GM23248 (cell line): Measurements from ENCODE around the gene ICE1. TPM values are rescaled to one million over a fixed set of nuclear protein-coding genes. Genes with fewer than 3 reads are reported as not detected.
"Not testable (repeated sequence)": the region's sequence is repeated elsewhere in the genome, so short reads cannot be mapped to it uniquely, and the experiment has no call there.

Experiments
- DNase-seq: peaks from one replicate; pipeline ENCODE4 v3.0.0-alpha.2; 2015
- H2AFZ ChIP-seq: fragments of 200-600 bp; sonication (generic); 2 replicates; pipeline ENCODE4 v1.6.1; 2016; ENCODE audit warnings: antibody characterized with exemption
- H3F3A ChIP-seq: fragments of 200-600 bp; sonication (generic); 2 replicates; pipeline ENCODE4 v1.6.1; 2016; ENCODE audit warnings: mild to moderate bottlenecking, antibody characterized with exemption, mixed run types; ENCODE audit not compliant: insufficient read depth
- H3K27ac ChIP-seq: fragments of 200-600 bp; sonication (generic); 2 replicates; pipeline ENCODE4 v1.5.1; 2016; ENCODE audit warnings: mild to moderate bottlenecking
- H3K27me3 ChIP-seq: fragments of 200-600 bp; sonication (generic); replicated peaks from 2 replicates; pipeline ENCODE4 v1.6.1; 2016; ENCODE audit warnings: mild to moderate bottlenecking; ENCODE audit not compliant: insufficient read depth
- H3K36me3 ChIP-seq: fragments of 200-600 bp; sonication (generic); 2 replicates; pipeline ENCODE4 v1.6.1; 2016; ENCODE audit warnings: low read depth, mild to moderate bottlenecking
- H3K4me1 ChIP-seq: fragments of 200-600 bp; sonication (generic); 2 replicates; pipeline ENCODE4 v1.6.1; 2016; ENCODE audit warnings: mild to moderate bottlenecking; ENCODE audit not compliant: insufficient read depth
- H3K4me2 ChIP-seq: fragments of 200-600 bp; sonication (generic); one replicate; pipeline ENCODE4 v1.6.1; 2016; ENCODE audit warnings: mild to moderate bottlenecking; ENCODE audit not compliant: unreplicated experiment
- H3K4me3 ChIP-seq: fragments of 200-600 bp; sonication (generic); 2 replicates; pipeline ENCODE4 v1.5.1; 2016; ENCODE audit warnings: mild to moderate bottlenecking
- H3K79me2 ChIP-seq: fragments of 200-600 bp; sonication (generic); 2 replicates; pipeline ENCODE4 v1.6.1; 2016; ENCODE audit warnings: mild to moderate bottlenecking; ENCODE audit not compliant: insufficient read depth
- H3K9ac ChIP-seq: fragments of 200-600 bp; sonication (generic); 2 replicates; pipeline ENCODE4 v1.6.1; 2016; ENCODE audit warnings: mild to moderate bottlenecking
- H3K9me2 ChIP-seq: fragments of 200-600 bp; sonication (generic); 2 replicates; pipeline ENCODE4 v1.6.1; 2016; ENCODE audit warnings: mixed run types, mild to moderate bottlenecking, moderate library complexity; ENCODE audit not compliant: insufficient read depth
- H3K9me3 ChIP-seq: fragments of 200-600 bp; sonication (generic); one replicate; pipeline ENCODE4 v1.6.1; 2017; ENCODE audit warnings: low read depth
- H4K20me1 ChIP-seq: fragments of 200-600 bp; sonication (generic); 2 replicates; pipeline ENCODE4 v1.6.0; 2016; ENCODE audit not compliant: insufficient read depth
- EZH2 ChIP-seq: fragments of 200-600 bp; sonication (generic); IDR thresholded peaks from 2 replicates; pipeline ENCODE4 v1.6.1; 2018; ENCODE audit warnings: antibody characterized with exemption, mild to moderate bottlenecking; ENCODE audit not compliant: insufficient read depth, poor library complexity, severe bottlenecking
- EZH2phosphoT487 ChIP-seq: fragments of 200-600 bp; sonication (generic); IDR thresholded peaks from 2 replicates; pipeline ENCODE4 v1.6.1; 2018; ENCODE audit warnings: antibody characterized with exemption, moderate library complexity, mild to moderate bottlenecking, low read depth; ENCODE audit not compliant: insufficient read depth
- WGBS, 2 experiments: methylation state at CpG; one replicate each; pipeline ENCODE4 v1.1.6; 2015 to 2017; ENCODE audit warnings: low lambda C conversion rate in 2 of 2, low coverage in 1 of 2; ENCODE audit errors: missing lambda C conversion rate in 2 of 2; 5-methylcytosine and 5-hydroxymethylcytosine counted together
- in situ Hi-C: fragments of 300-500 bp; cut with MboI; formaldehyde crosslinking; loops from 2 replicates; pipeline ENCODE4 v1.15.0; 2020
- polyA plus RNA-seq: library from polyadenylated mRNA; unstranded; fragments of >200 nt; fragmentation: Nextera tagmentation; extraction: Ambion mirVana; gene quantifications from 2 replicates; pipeline ENCODE4 v1.2.1, GENCODE V29; 2016
- total RNA-seq: library from RNA; depleted of rRNA; stranded (reverse); fragments of >200 nt; shearing (Covaris generic); gene quantifications from 2 replicates; pipeline ENCODE4 v1.2.3, GENCODE V29; 2014

The ICE1 gene
- total and polyA plus RNA-seq, 2 experiments from 2014 or later: 12.2 to 17.0 TPM

GRCh38 chr5:5394384-5394986 lies 28.0 kb upstream of the ICE1 start:
- H3K79me2 ChIP-seq, H3K9me2 ChIP-seq, in situ Hi-C loops, H3K9me3 ChIP-seq, H3K27ac ChIP-seq, H3K4me3 ChIP-seq, H3K4me2 ChIP-seq, H3F3A ChIP-seq, H3K9ac ChIP-seq, H4K20me1 ChIP-seq, H2AFZ ChIP-seq, H3K27me3 ChIP-seq, H3K4me1 ChIP-seq, H3K36me3 ChIP-seq: not testable (repeated sequence)
- 33 to 40% methylated on average over 6 of the region's 6 CpGs for WGBS, 2 experiments
- DNase-seq: peak; percentile 68

GRCh38 chr5:5395093-5395492 lies 27.4 kb upstream of the ICE1 start:
- H4K20me1 ChIP-seq, H3K9ac ChIP-seq, H2AFZ ChIP-seq, H3K4me1 ChIP-seq, DNase-seq, H3F3A ChIP-seq, H3K36me3 ChIP-seq, H3K9me3 ChIP-seq, H3K9me2 ChIP-seq, H3K4me3 ChIP-seq, H3K27me3 ChIP-seq, in situ Hi-C loops, H3K79me2 ChIP-seq, H3K27ac ChIP-seq, H3K4me2 ChIP-seq: not testable (repeated sequence)
- 79 to 83% methylated on average over 8 of the region's 8 CpGs for WGBS, 2 experiments

GRCh38 chr5:5398071-5398470 lies 24.4 kb upstream of the ICE1 start:
- H3F3A ChIP-seq: no peaks in the 10 kb centered on the region
- DNase-seq: no peak
- no peaks in the 10 kb centered on the region for H3K36me3 ChIP-seq
- no peak overlapping the region for H3K27ac ChIP-seq
- TF ChIP-seq EZH2phosphoT487: no peak
- TF ChIP-seq EZH2: no peak
- H3K4me3 ChIP-seq: no peak overlapping the region
- H4K20me1 ChIP-seq: no peaks in the 10 kb centered on the region
- H3K27me3 ChIP-seq: no peaks in the 10 kb centered on the region
- no peak overlapping the region for H3K9ac ChIP-seq
- no peak overlapping the region for H3K4me2 ChIP-seq
- WGBS, 2 experiments: 18 to 24% methylated on average over 2 of the region's 2 CpGs
- H3K79me2 ChIP-seq: no peaks in the 10 kb centered on the region
- H3K4me1 ChIP-seq: no peaks in the 10 kb centered on the region
- in situ Hi-C loops: no loop called here
- no peak overlapping the region for H2AFZ ChIP-seq
- no peaks in the 10 kb centered on the region for H3K9me3 ChIP-seq
- no peaks in the 10 kb centered on the region for H3K9me2 ChIP-seq

- H3K4me2 ChIP-seq: no peak overlapping the region
- H3K27me3 ChIP-seq: no peaks in the 10 kb centered on the region
Measured at GRCh38 chr5:5401095-5401494, 21.4 kb upstream of the ICE1 start.

GRCh38 chr5:5403741-5404140 lies 18.7 kb upstream of the ICE1 start:
- TF ChIP-seq EZH2phosphoT487 (no peak), EZH2 (no peak)
- H4K20me1 ChIP-seq: no peaks in the 10 kb centered on the region
- no peaks in the 10 kb centered on the region for H3K4me1 ChIP-seq
- no peaks in the 10 kb centered on the region for H3F3A ChIP-seq
- H3K36me3 ChIP-seq: no peaks in the 10 kb centered on the region
- H3K79me2 ChIP-seq: no peaks in the 10 kb centered on the region
- H3K27me3 ChIP-seq: no peaks in the 10 kb centered on the region
- no peak for DNase-seq
- H3K9ac ChIP-seq: no peak overlapping the region
- no peak overlapping the region for H3K27ac ChIP-seq
- no peaks in the 10 kb centered on the region for H3K9me3 ChIP-seq
- WGBS, 2 experiments: 58 to 61% methylated on average over 4 of the region's 4 CpGs
- H3K4me2 ChIP-seq: no peak overlapping the region
- H2AFZ ChIP-seq: no peak overlapping the region
- H3K9me2 ChIP-seq: no peaks in the 10 kb centered on the region
- in situ Hi-C loops: loop anchor here (10.0 kb wide), 1 partner anchor 259 kb away; the partner anchor contains the start of gene ADAMTS16
- no peak overlapping the region for H3K4me3 ChIP-seq

More at GRCh38 chr5:5401095-5401494, 21.4 kb upstream of the ICE1 start:
- no peak for TF ChIP-seq EZH2phosphoT487
- TF ChIP-seq EZH2: no peak
- no peak overlapping the region for H3K27ac ChIP-seq
- H3K4me3 ChIP-seq: no peak overlapping the region
- no peaks in the 10 kb centered on the region for H3F3A ChIP-seq
- WGBS, 2 experiments: 81% methylated on average over 8 of the region's 8 CpGs
- DNase-seq: no peak
- in situ Hi-C loops: loop anchor here (10.0 kb wide), 1 partner anchor 256 kb away; the partner anchor contains the start of gene ADAMTS16
- H2AFZ ChIP-seq: no peak overlapping the region
- H3K9me3 ChIP-seq: no peaks in the 10 kb centered on the region
- no peaks in the 10 kb centered on the region for H3K4me1 ChIP-seq
- H3K79me2 ChIP-seq: no peaks in the 10 kb centered on the region
- H4K20me1 ChIP-seq: no peaks in the 10 kb centered on the region
- no peaks in the 10 kb centered on the region for H3K36me3 ChIP-seq
- H3K9ac ChIP-seq: no peak overlapping the region
- no peaks in the 10 kb centered on the region for H3K9me2 ChIP-seq
